Measurements from ENCODE around the gene CIAO3.
"Not testable (repeated sequence)": the region's sequence is repeated elsewhere in the genome, so short reads cannot be mapped to it uniquely, and the experiment has no call there.

CIAO3 gene

GRCh38 chr16:760545-761343 is 19.9 kb upstream of the CIAO3 start, which contains the start of gene MSLN:
Gene MSLN, plus strand, starts transcription at chr16:760734. Its CDS starts 1,947 bp downstream, at chr16:762681.
- DNase-seq (ENCODE audit: low read depth in 1 of 2, low spot score in 1 of 2): no peak

GRCh38 chr16:760065-760464 is 19.3 kb upstream of the CIAO3 start:
- DNase-seq (ENCODE audit: low read depth in 1 of 2, low spot score in 1 of 2): no peak

GRCh38 chr16:759110-759910 is 18.5 kb upstream of the CIAO3 start:
- no peak for DNase-seq (ENCODE audit: low read depth in 1 of 2, low spot score in 1 of 2)

- no peak for DNase-seq (ENCODE audit: low read depth in 1 of 2, low spot score in 1 of 2)
Measured at GRCh38 chr16:756428-756827, 15.6 kb upstream of the CIAO3 start.

- DNase-seq (ENCODE audit: low read depth in 1 of 2, low spot score in 1 of 2): no peak
Measured at GRCh38 chr16:754656-755055, 13.9 kb upstream of the CIAO3 start.

GRCh38 chr16:754121-754607 is 13.4 kb upstream of the CIAO3 start:
- not testable (repeated sequence) for DNase-seq (ENCODE audit: low read depth in 1 of 2, low spot score in 1 of 2)

GRCh38 chr16:752007-752312 is 11.2 kb upstream of the CIAO3 start:
- DNase-seq (ENCODE audit: low read depth in 1 of 2, low spot score in 1 of 2): no peak

GRCh38 chr16:751152-752006 is 10.6 kb upstream of the CIAO3 start:
- no peak for DNase-seq (ENCODE audit: low read depth in 1 of 2, low spot score in 1 of 2)

- DNase-seq (ENCODE audit: low read depth in 1 of 2, low spot score in 1 of 2): no peak
Measured at GRCh38 chr16:750485-750884, 9.7 kb upstream of the CIAO3 start.

GRCh38 chr16:749010-749409 is 8.2 kb upstream of the CIAO3 start:
- no peak for DNase-seq (ENCODE audit: low read depth in 1 of 2, low spot score in 1 of 2)

GRCh38 chr16:747978-748746 is 7.4 kb upstream of the CIAO3 start:
- no peak for DNase-seq (ENCODE audit: low read depth in 1 of 2, low spot score in 1 of 2)

GRCh38 chr16:746637-747036 is 5.8 kb upstream of the CIAO3 start:
- no peak for DNase-seq (ENCODE audit: low read depth in 1 of 2, low spot score in 1 of 2)

- no peak for DNase-seq (ENCODE audit: low read depth in 1 of 2, low spot score in 1 of 2)
Measured at GRCh38 chr16:745739-746138, 4.9 kb upstream of the CIAO3 start.

GRCh38 chr16:743794-744500 is 3.1 kb upstream of the CIAO3 start:
- no peak for DNase-seq (ENCODE audit: low read depth in 1 of 2, low spot score in 1 of 2)

- DNase-seq (ENCODE audit: low read depth in 1 of 2, low spot score in 1 of 2): not testable (repeated sequence)
Measured at GRCh38 chr16:742894-743293, 2.1 kb upstream of the CIAO3 start.

GRCh38 chr16:741986-742629 is 1.3 kb upstream of the CIAO3 start:
- DNase-seq (ENCODE audit: low read depth in 1 of 2, low spot score in 1 of 2): no peak

- no peak for DNase-seq (ENCODE audit: low read depth in 1 of 2, low spot score in 1 of 2)
Measured at GRCh38 chr16:740459-740763, 386 bp downstream of the CIAO3 start.

- DNase-seq (ENCODE audit: low read depth in 1 of 2, low spot score in 1 of 2): no peak
Measured at GRCh38 chr16:739560-740458, 988 bp downstream of the CIAO3 start.

Data from activated T-helper 1 cell treated with anti-CD3 and anti-CD28 coated beads, Interleukin-2, amount 50 U/mL, for 16 hours (primary cell).